GM18508 (cell line): ENCODE results near the gene ST6GALNAC4.

Experiments used
- ATAC-seq: cut with Tn5 transposase; IDR thresholded peaks from one replicate; pipeline ENCODE4 v1.9.1; 2021; ENCODE audit warnings: moderate number of reproducible peaks; ENCODE audit not compliant: insufficient read depth, unreplicated experiment

Gene ST6GALNAC4

GRCh38 chr9:127947841-127948710 is 31.2 kb upstream of the ST6GALNAC4 start:
- ATAC-seq = no peak

- no peak for ATAC-seq
Measured at GRCh38 chr9:127946728-127947127, 29.9 kb upstream of the ST6GALNAC4 start.

GRCh38 chr9:127945942-127946341 is 29.1 kb upstream of the ST6GALNAC4 start:
- no peak for ATAC-seq

GRCh38 chr9:127945338-127945737 is 28.5 kb upstream of the ST6GALNAC4 start:
- ATAC-seq = no peak

- ATAC-seq = no peak
Measured at GRCh38 chr9:127944586-127945218, 27.9 kb upstream of the ST6GALNAC4 start.

- ATAC-seq = no peak
Measured at GRCh38 chr9:127943731-127944144, 26.9 kb upstream of the ST6GALNAC4 start.

GRCh38 chr9:127943011-127943662 is 26.3 kb upstream of the ST6GALNAC4 start:
- no peak for ATAC-seq

GRCh38 chr9:127942216-127943010 is 25.6 kb upstream of the ST6GALNAC4 start:
- no peak for ATAC-seq

- no peak for ATAC-seq
Measured at GRCh38 chr9:127941961-127942215, 25.0 kb upstream of the ST6GALNAC4 start.

- no peak for ATAC-seq
Measured at GRCh38 chr9:127941062-127941960, 24.5 kb upstream of the ST6GALNAC4 start.

GRCh38 chr9:127940593-127940992 is 23.8 kb upstream of the ST6GALNAC4 start:
- ATAC-seq = no peak

GRCh38 chr9:127938298-127938690 is 21.5 kb upstream of the ST6GALNAC4 start:
- no peak for ATAC-seq

GRCh38 chr9:127937388-127938297 is 20.8 kb upstream of the ST6GALNAC4 start, which contains the start of gene DPM2:
TSS of gene DPM2 (minus strand) at chr9:127937854. CDS start at chr9:127937820, 34 bp downstream.
- no peak for ATAC-seq

GRCh38 chr9:127937056-127937387 is 20.2 kb upstream of the ST6GALNAC4 start:
- no peak for ATAC-seq

- ATAC-seq = no peak
Measured at GRCh38 chr9:127936347-127936852, 19.6 kb upstream of the ST6GALNAC4 start.

GRCh38 chr9:127935765-127936221 is 19.0 kb upstream of the ST6GALNAC4 start:
- no peak for ATAC-seq

GRCh38 chr9:127934986-127935385 is 18.1 kb upstream of the ST6GALNAC4 start:
- no peak for ATAC-seq

GRCh38 chr9:127934248-127934647 is 17.4 kb upstream of the ST6GALNAC4 start:
- ATAC-seq = no peak
